ENCODE data around the gene SLCO4A1. TPM values are rescaled to one million over a fixed set of nuclear protein-coding genes. Genes with fewer than 3 reads are reported as not detected.
A peak's percentile ranks its signal among the peaks of the same experiment; 100 is the strongest.

The SLCO4A1 gene
- total and polyA plus RNA-seq, 2 donors (not counting 1 experiment from before 2014, with no cell fraction given): 0.50 TPM; not detected in 1

DNA sequence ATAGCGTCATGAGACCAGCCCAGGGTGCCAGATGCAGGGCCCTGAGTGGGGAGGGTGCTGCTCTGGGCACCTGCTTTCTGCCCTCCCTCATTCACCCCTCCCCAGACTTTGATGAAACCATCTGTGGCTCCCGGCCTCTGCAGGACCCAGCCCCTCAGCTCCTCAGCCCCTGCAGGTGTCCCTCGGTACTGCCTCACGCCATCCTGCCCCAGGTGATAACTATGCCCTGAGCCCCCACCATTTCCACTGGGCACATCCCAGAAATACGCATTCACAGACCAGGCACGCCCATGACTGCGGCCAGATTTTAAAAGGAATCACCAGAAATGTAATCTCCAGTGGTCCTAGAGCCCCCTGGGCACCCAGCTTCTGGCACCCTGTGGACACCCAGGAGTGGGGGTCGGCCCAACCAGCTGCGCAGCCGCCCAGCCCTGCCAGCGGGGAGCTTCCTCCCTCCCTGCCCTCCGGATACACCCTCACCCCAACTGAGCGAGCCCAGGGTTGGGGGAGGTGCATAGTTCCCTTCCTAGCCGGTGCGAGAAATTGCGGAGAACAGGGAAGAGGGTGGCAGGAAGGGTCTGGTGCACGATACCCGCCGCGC lies 65.7 kb downstream of the SLCO4A1 start:
- H3K9ac ChIP-seq (ENCODE audit: insufficient read depth, low read length): no peak overlapping the region
- H3K27me3 ChIP-seq (ENCODE audit: control insufficient read depth, insufficient read depth, low read length): peaks cover 20% of the 10 kb centered on the region
- peaks cover 15% of the 10 kb centered on the region for H3K4me1 ChIP-seq (ENCODE audit: control insufficient read depth, extremely low read depth, insufficient read depth, low read length)
- no peaks in the 10 kb centered on the region for H3K9me3 ChIP-seq (ENCODE audit: control insufficient read depth, insufficient read depth, low read depth, low read length)
- no peak overlapping the region for H2AFZ ChIP-seq (ENCODE audit: low read length)
- H3K27ac ChIP-seq (ENCODE audit: insufficient read depth, low read length): no peak overlapping the region
- H3K4me3 ChIP-seq (replicated peaks in 1 of 4; ENCODE audit: control extremely low read depth in 1 of 4, insufficient read depth in 1 of 4, low read depth in 3 of 4, low read length in 4 of 4): no peak overlapping the region
- H3K36me3 ChIP-seq (ENCODE audit: control insufficient read depth, insufficient read depth, low read length): no peaks in the 10 kb centered on the region
- no peaks in the 10 kb centered on the region for H4K20me1 ChIP-seq (ENCODE audit: control insufficient read depth, extremely low read depth, insufficient read depth, low read length)
- TF ChIP-seq EZH2 (IDR thresholded peaks at IDR 0.05; ENCODE audit: low read length, missing control alignments): no peak
- TF ChIP-seq, protein P1, sequence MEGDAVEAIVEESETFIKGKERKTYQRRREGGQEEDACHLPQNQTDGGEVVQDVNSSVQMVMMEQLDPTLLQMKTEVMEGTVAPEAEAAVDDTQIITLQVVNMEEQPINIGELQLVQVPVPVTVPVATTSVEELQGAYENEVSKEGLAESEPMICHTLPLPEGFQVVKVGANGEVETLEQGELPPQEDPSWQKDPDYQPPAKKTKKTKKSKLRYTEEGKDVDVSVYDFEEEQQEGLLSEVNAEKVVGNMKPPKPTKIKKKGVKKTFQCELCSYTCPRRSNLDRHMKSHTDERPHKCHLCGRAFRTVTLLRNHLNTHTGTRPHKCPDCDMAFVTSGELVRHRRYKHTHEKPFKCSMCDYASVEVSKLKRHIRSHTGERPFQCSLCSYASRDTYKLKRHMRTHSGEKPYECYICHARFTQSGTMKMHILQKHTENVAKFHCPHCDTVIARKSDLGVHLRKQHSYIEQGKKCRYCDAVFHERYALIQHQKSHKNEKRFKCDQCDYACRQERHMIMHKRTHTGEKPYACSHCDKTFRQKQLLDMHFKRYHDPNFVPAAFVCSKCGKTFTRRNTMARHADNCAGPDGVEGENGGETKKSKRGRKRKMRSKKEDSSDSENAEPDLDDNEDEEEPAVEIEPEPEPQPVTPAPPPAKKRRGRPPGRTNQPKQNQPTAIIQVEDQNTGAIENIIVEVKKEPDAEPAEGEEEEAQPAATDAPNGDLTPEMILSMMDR (conservative IDR thresholded peaks at IDR 0.05 in 1 of 2, IDR thresholded peaks at IDR 0.05 in 1 of 2; ENCODE audit: low read depth in 1 of 2, low read length in 2 of 2): peak in 1 of 2 donors; percentile 37
- no peak for DNase-seq (ENCODE audit: low read depth in 2 of 2)
- H3K4me2 ChIP-seq (ENCODE audit: extremely low read depth, insufficient read depth, low read length): no peak overlapping the region
- peaks cover 22% of the 10 kb centered on the region for H3K79me2 ChIP-seq (ENCODE audit: control insufficient read depth, insufficient read depth, low read length)

DNA sequence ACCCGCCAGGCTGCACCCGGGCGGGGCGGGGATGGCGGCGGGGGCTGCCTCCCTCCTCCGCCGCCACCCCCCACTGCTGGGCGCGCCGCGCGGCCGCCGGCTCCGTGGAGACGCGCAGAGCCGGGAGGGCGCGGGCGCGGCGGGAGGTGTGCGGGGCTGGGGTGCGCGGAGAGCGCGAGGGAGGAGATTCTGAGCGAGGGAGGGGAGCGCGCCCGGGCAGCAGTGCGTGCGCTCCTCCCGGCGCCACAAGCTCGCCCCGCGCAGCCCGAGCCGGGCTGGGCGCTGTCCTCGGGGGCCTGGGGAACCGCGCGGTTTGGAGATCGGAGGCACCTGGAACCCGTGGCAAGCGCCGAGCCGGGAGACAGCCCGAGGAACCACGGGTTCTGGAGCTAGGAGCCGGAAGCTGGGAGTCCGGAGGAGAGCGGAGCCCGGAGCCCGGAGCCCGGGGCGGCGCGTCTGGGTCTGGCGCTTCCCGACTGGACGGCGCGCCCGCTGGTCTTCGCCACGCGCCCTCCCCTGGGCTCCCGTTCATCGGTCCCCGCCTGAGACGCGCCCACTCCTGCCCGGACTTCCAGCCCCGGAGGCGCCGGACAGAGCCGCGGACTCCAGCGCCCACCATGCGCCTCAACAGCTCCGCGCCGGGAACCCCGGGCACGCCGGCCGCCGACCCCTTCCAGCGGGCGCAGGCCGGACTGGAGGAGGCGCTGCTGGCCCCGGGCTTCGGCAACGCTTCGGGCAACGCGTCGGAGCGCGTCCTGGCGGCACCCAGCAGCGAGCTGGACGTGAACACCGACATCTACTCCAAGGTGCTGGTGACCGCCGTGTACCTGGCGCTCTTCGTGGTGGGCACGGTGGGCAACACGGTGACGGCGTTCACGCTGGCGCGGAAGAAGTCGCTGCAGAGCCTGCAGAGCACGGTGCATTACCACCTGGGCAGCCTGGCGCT lies 66.6 kb downstream of the SLCO4A1 start, which contains the start of gene NTSR1:
NTSR1 (plus strand) TSS at position 246 of the 946 bp plus-strand sequence; CDS start at position 618, 372 bp downstream.
- Histone ChIP-seq H3K9ac (ENCODE audit: insufficient read depth, low read length) (no peak within 1 kb of the TSS), H3K36me3 (ENCODE audit: control insufficient read depth, insufficient read depth, low read length) (no peaks in the 10 kb centered on the region), H4K20me1 (ENCODE audit: control insufficient read depth, extremely low read depth, insufficient read depth, low read length) (no peaks in the 10 kb centered on the region), H3K79me2 (ENCODE audit: control insufficient read depth, insufficient read depth, low read length) (peaks cover 22% of the 10 kb centered on the region), H3K4me3 (replicated peaks in 1 of 4; ENCODE audit: control extremely low read depth in 1 of 4, insufficient read depth in 1 of 4, low read depth in 3 of 4, low read length in 4 of 4) (peak within 1 kb of the TSS in 3 of 4 experiments; percentile 8 to 35 (median 30)), H3K27ac (ENCODE audit: insufficient read depth, low read length) (no peak within 1 kb of the TSS), H3K27me3 (ENCODE audit: control insufficient read depth, insufficient read depth, low read length) (peaks cover 24% of the 10 kb centered on the region), H3K4me1 (ENCODE audit: control insufficient read depth, extremely low read depth, insufficient read depth, low read length) (peaks cover 12% of the 10 kb centered on the region), H3K9me3 (ENCODE audit: control insufficient read depth, insufficient read depth, low read depth, low read length) (no peaks in the 10 kb centered on the region), H3K4me2 (ENCODE audit: extremely low read depth, insufficient read depth, low read length) (peak within 1 kb of the TSS; percentile 46), H2AFZ (ENCODE audit: low read length) (no peak within 1 kb of the TSS)
- TF ChIP-seq, protein P1 (conservative IDR thresholded peaks at IDR 0.05 in 1 of 2, IDR thresholded peaks at IDR 0.05 in 1 of 2; ENCODE audit: low read depth in 1 of 2, low read length in 2 of 2): no peak
- TF ChIP-seq EZH2 (IDR thresholded peaks at IDR 0.05; ENCODE audit: low read length, missing control alignments): no peak
- peak in 1 of 2 donors; percentile 9 for DNase-seq (ENCODE audit: low read depth in 2 of 2)

DNA sequence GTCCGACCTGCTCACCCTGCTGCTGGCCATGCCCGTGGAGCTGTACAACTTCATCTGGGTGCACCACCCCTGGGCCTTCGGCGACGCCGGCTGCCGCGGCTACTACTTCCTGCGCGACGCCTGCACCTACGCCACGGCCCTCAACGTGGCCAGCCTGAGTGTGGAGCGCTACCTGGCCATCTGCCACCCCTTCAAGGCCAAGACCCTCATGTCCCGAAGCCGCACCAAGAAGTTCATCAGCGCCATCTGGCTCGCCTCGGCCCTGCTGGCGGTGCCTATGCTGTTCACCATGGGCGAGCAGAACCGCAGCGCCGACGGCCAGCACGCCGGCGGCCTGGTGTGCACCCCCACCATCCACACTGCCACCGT lies 67.2 kb downstream of the SLCO4A1 start:
- peaks cover 24% of the 10 kb centered on the region for H3K27me3 ChIP-seq (ENCODE audit: control insufficient read depth, insufficient read depth, low read length)
- peaks cover 7% of the 10 kb centered on the region for H3K4me1 ChIP-seq (ENCODE audit: control insufficient read depth, extremely low read depth, insufficient read depth, low read length)
- no peak for TF ChIP-seq EZH2 (IDR thresholded peaks at IDR 0.05; ENCODE audit: low read length, missing control alignments)
- TF ChIP-seq, protein P1 (conservative IDR thresholded peaks at IDR 0.05 in 1 of 2, IDR thresholded peaks at IDR 0.05 in 1 of 2; ENCODE audit: low read depth in 1 of 2, low read length in 2 of 2): no peak
- H3K9me3 ChIP-seq (ENCODE audit: control insufficient read depth, insufficient read depth, low read depth, low read length): no peaks in the 10 kb centered on the region
- no peaks in the 10 kb centered on the region for H3K36me3 ChIP-seq (ENCODE audit: control insufficient read depth, insufficient read depth, low read length)
- H3K4me2 ChIP-seq (ENCODE audit: extremely low read depth, insufficient read depth, low read length): peak overlapping the region; percentile 46
- H3K27ac ChIP-seq (ENCODE audit: insufficient read depth, low read length): no peak overlapping the region
- H3K9ac ChIP-seq (ENCODE audit: insufficient read depth, low read length): no peak overlapping the region
- no peak for DNase-seq (ENCODE audit: low read depth in 2 of 2)
- H3K79me2 ChIP-seq (ENCODE audit: control insufficient read depth, insufficient read depth, low read length): peaks cover 25% of the 10 kb centered on the region
- no peaks in the 10 kb centered on the region for H4K20me1 ChIP-seq (ENCODE audit: control insufficient read depth, extremely low read depth, insufficient read depth, low read length)
- H3K4me3 ChIP-seq (replicated peaks in 1 of 4; ENCODE audit: control extremely low read depth in 1 of 4, insufficient read depth in 1 of 4, low read depth in 3 of 4, low read length in 4 of 4): peak overlapping the region in 2 of 4 experiments; percentile 8 to 22
- H2AFZ ChIP-seq (ENCODE audit: low read length): no peak overlapping the region

Measured in fibroblast of lung (primary cell).